Measurements from ENCODE around the gene COL20A1.
"Not testable (repeated sequence)": the region's sequence is repeated elsewhere in the genome, so short reads cannot be mapped to it uniquely, and the experiment has no call there.

Gene COL20A1

GRCh38 chr20:63333241-63333836, 40.4 kb downstream of the COL20A1 start:
- no peak for DNase-seq (ENCODE audit: low read depth)

GRCh38 chr20:63334356-63334755, 41.4 kb downstream of the COL20A1 start:
- no peak for DNase-seq (ENCODE audit: low read depth)

GRCh38 chr20:63335060-63335459, 42.1 kb downstream of the COL20A1 start:
- DNase-seq (ENCODE audit: low read depth) = not testable (repeated sequence)

- DNase-seq (ENCODE audit: low read depth) = no peak
Observed at GRCh38 chr20:63335711-63336110, 42.7 kb downstream of the COL20A1 start.

GRCh38 chr20:63336232-63336752, 43.3 kb downstream of the COL20A1 start:
- DNase-seq (ENCODE audit: low read depth) = no peak

GRCh38 chr20:63337786-63338420, 44.9 kb downstream of the COL20A1 start:
- no peak for DNase-seq (ENCODE audit: low read depth)

GRCh38 chr20:63339154-63340094, 46.4 kb downstream of the COL20A1 start:
- not testable (repeated sequence) for DNase-seq (ENCODE audit: low read depth)

- not testable (repeated sequence) for DNase-seq (ENCODE audit: low read depth)
Observed at GRCh38 chr20:63340158-63340688, 47.2 kb downstream of the COL20A1 start.

- DNase-seq (ENCODE audit: low read depth) = no peak
Observed at GRCh38 chr20:63342561-63343459, 49.8 kb downstream of the COL20A1 start.

- no peak for DNase-seq (ENCODE audit: low read depth)
Observed at GRCh38 chr20:63343460-63344445, 50.8 kb downstream of the COL20A1 start.

- DNase-seq (ENCODE audit: low read depth) = no peak
Observed at GRCh38 chr20:63344616-63345327, 51.8 kb downstream of the COL20A1 start.

- no peak for DNase-seq (ENCODE audit: low read depth)
Observed at GRCh38 chr20:63345328-63346100, 52.5 kb downstream of the COL20A1 start.

GRCh38 chr20:63346131-63347080, 53.4 kb downstream of the COL20A1 start:
- DNase-seq (ENCODE audit: low read depth) = no peak

- no peak for DNase-seq (ENCODE audit: low read depth)
Observed at GRCh38 chr20:63347081-63347741, 54.2 kb downstream of the COL20A1 start.

- no peak for DNase-seq (ENCODE audit: low read depth)
Observed at GRCh38 chr20:63347950-63348827, 55.2 kb downstream of the COL20A1 start.
